Astrocyte (in vitro differentiated cells and primary cell): ENCODE data around the gene OR51F1. TPM values are rescaled to one million over a fixed set of nuclear protein-coding genes. Genes with fewer than 3 reads are reported as not detected.

ENCODE experiments used
- DNase-seq: peaks from one replicate; pipeline ENCODE4 v3.0.0-alpha.2; 2010; ENCODE audit warnings: low read depth
- FAIRE-seq: peaks from 2 replicates; lab custom pipeline; 2011; peaks lifted over from hg19 to GRCh38; lab: Jason Lieb, UNC
- H2AFZ ChIP-seq: 2 replicates; pipeline ENCODE4 v1.6.0; 2012; ENCODE audit warnings: low read depth, low read length, inconsistent platforms
- H3K27ac ChIP-seq: 2 replicates; pipeline ENCODE4 v1.5.1; 2011; ENCODE audit warnings: low read depth, low read length, inconsistent platforms
- H3K27me3 ChIP-seq: 2 replicates; pipeline ENCODE4 v1.6.0; 2011; ENCODE audit warnings: low read length, inconsistent platforms; ENCODE audit not compliant: insufficient read depth
- H3K36me3 ChIP-seq: 2 replicates; pipeline ENCODE4 v1.5.1; 2011; ENCODE audit warnings: low read length, inconsistent platforms; ENCODE audit not compliant: insufficient read depth
- H3K4me1 ChIP-seq: 2 replicates; pipeline ENCODE4 v1.5.1; 2011; ENCODE audit warnings: low read length, inconsistent platforms; ENCODE audit not compliant: insufficient read depth
- H3K4me2 ChIP-seq: 2 replicates; pipeline ENCODE4 v1.6.0; 2012; ENCODE audit warnings: low read length, inconsistent platforms
- H3K4me3 ChIP-seq: 2 replicates; pipeline ENCODE4 v1.5.1; 2011; ENCODE audit warnings: low read depth, mild to moderate bottlenecking, low read length, inconsistent platforms; ENCODE audit not compliant: insufficient read depth
- H3K79me2 ChIP-seq: 2 replicates; pipeline ENCODE4 v1.6.0; 2012; ENCODE audit warnings: mild to moderate bottlenecking, low read length, inconsistent platforms; ENCODE audit not compliant: insufficient read depth
- H3K9ac ChIP-seq: 2 replicates; pipeline ENCODE4 v1.6.0; 2012; ENCODE audit warnings: mild to moderate bottlenecking, low read length, inconsistent platforms
- H3K9me3 ChIP-seq: 2 replicates; pipeline ENCODE4 v1.5.1; 2012; ENCODE audit warnings: low read depth, mild to moderate bottlenecking, low read length, inconsistent platforms; ENCODE audit not compliant: insufficient read depth
- H4K20me1 ChIP-seq: 2 replicates; pipeline ENCODE4 v1.6.0; 2012; ENCODE audit warnings: low read length, inconsistent platforms; ENCODE audit not compliant: insufficient read depth
- H3K27ac Mint-ChIP-seq: one replicate; pipeline ENCODE4 v1.8.0; 2021; ENCODE audit warnings: mild to moderate bottlenecking, mixed read lengths; ENCODE audit not compliant: unreplicated experiment
- H3K27me3 Mint-ChIP-seq: one replicate; pipeline ENCODE4 v1.8.0; 2021; ENCODE audit warnings: low read depth, mixed read lengths; ENCODE audit not compliant: unreplicated experiment
- H3K36me3 Mint-ChIP-seq: one replicate; pipeline ENCODE4 v1.8.0; 2021; ENCODE audit warnings: low read depth, mixed read lengths; ENCODE audit not compliant: unreplicated experiment
- H3K4me1 Mint-ChIP-seq: one replicate; pipeline ENCODE4 v1.8.0; 2021; ENCODE audit warnings: low read depth, mixed read lengths; ENCODE audit not compliant: unreplicated experiment
- H3K4me3 Mint-ChIP-seq: one replicate; pipeline ENCODE4 v1.8.0; 2021; ENCODE audit warnings: mild to moderate bottlenecking, moderate library complexity, mixed read lengths; ENCODE audit not compliant: unreplicated experiment
- H3K9me3 Mint-ChIP-seq: one replicate; pipeline ENCODE4 v1.8.0; 2021; ENCODE audit warnings: mild to moderate bottlenecking, mixed read lengths; ENCODE audit not compliant: unreplicated experiment
- EZH2 ChIP-seq: IDR thresholded peaks from 2 replicates; pipeline ENCODE4 v1.6.1; 2012; ENCODE audit warnings: mild to moderate bottlenecking, low read length, inconsistent platforms; ENCODE audit not compliant: insufficient read depth
- total RNA-seq: library from RNA; stranded (reverse); gene quantifications from 2 replicates; pipeline ENCODE4 v1.2.1, GENCODE V29; 2021
- TF ChIP-seq, protein P1 (sequence below): IDR thresholded peaks from 2 replicates; pipeline ENCODE4 v1.5.1; 2011; ENCODE audit warnings: low read depth, mild to moderate bottlenecking, inconsistent platforms, low read length, moderate library complexity; ENCODE audit not compliant: insufficient read depth

The OR51F1 gene
- total RNA-seq, 1 donor from 2014 or later: not detected

DNA sequence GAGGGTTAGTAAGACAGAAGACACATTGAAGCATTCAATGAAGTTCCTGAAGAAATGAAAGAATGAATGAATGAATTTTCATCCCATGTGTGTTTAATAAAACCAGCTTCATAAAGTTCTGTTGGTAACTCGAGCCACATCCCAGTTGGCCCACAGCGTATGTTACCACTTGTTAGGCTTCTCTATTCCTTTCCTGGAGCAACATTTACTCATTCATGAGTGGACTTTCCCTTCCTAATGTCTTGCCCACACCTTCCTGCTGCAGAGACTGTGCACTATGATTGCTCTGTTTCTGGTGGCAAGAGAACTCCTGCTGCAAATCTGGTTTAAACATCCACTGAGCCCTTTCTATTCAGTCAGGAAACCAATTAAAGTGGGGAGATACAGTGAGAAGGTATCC, 27.5 kb upstream of the OR51F1 start:
- DNase-seq: no peak
- no peak overlapping the region for H2AFZ ChIP-seq
- no peak overlapping the region for H3K4me3 ChIP-seq
- TF ChIP-seq, protein P1, sequence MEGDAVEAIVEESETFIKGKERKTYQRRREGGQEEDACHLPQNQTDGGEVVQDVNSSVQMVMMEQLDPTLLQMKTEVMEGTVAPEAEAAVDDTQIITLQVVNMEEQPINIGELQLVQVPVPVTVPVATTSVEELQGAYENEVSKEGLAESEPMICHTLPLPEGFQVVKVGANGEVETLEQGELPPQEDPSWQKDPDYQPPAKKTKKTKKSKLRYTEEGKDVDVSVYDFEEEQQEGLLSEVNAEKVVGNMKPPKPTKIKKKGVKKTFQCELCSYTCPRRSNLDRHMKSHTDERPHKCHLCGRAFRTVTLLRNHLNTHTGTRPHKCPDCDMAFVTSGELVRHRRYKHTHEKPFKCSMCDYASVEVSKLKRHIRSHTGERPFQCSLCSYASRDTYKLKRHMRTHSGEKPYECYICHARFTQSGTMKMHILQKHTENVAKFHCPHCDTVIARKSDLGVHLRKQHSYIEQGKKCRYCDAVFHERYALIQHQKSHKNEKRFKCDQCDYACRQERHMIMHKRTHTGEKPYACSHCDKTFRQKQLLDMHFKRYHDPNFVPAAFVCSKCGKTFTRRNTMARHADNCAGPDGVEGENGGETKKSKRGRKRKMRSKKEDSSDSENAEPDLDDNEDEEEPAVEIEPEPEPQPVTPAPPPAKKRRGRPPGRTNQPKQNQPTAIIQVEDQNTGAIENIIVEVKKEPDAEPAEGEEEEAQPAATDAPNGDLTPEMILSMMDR: no peak
- no peak for TF ChIP-seq EZH2
- Mint-ChIP-seq H3K4me3 (no peak overlapping the region), H3K27ac (no peak overlapping the region), H3K36me3 (no peaks in the 10 kb centered on the region), H3K4me1 (no peaks in the 10 kb centered on the region), H3K9me3 (peaks cover 1% of the 10 kb centered on the region), H3K27me3 (peaks cover 3% of the 10 kb centered on the region)
- no peaks in the 10 kb centered on the region for H3K9me3 ChIP-seq
- FAIRE-seq: no peak
- H3K4me1 ChIP-seq: no peaks in the 10 kb centered on the region
- H3K9ac ChIP-seq: no peak overlapping the region
- no peaks in the 10 kb centered on the region for H4K20me1 ChIP-seq
- H3K27ac ChIP-seq: no peak overlapping the region
- no peak overlapping the region for H3K4me2 ChIP-seq
- no peaks in the 10 kb centered on the region for H3K27me3 ChIP-seq
- H3K79me2 ChIP-seq: no peaks in the 10 kb centered on the region
- no peaks in the 10 kb centered on the region for H3K36me3 ChIP-seq

DNA sequence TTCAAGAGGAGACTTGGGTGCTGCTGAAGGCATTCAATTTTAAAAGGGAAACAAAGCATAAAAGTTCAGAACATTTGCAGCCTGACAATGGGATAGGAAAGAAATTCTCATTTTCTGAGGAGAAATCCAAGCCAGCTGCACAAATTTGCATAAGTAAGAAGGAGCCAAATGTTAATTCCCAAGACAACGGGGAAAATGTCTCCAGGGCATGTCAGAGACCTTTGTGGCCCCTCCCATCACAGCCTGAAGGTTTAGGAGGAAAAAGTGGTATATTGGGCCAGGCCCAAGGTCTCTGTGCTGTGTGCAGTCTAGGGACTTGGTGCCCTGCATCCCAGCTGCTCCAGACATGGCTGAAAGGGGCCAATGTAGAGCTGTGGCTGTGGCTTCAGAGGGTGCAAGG, 12.7 kb upstream of the OR51F1 start:
- no peaks in the 10 kb centered on the region for H3K36me3 ChIP-seq
- Mint-ChIP-seq H3K4me3 (no peak overlapping the region), H3K9me3 (peaks cover 5% of the 10 kb centered on the region), H3K4me1 (no peaks in the 10 kb centered on the region), H3K36me3 (no peaks in the 10 kb centered on the region), H3K27ac (no peak overlapping the region), H3K27me3 (no peaks in the 10 kb centered on the region)
- FAIRE-seq (no peak), DNase-seq (no peak)
- H3K27ac ChIP-seq: no peak overlapping the region
- H4K20me1 ChIP-seq: no peaks in the 10 kb centered on the region
- no peaks in the 10 kb centered on the region for H3K4me1 ChIP-seq
- no peak overlapping the region for H2AFZ ChIP-seq
- H3K9me3 ChIP-seq: no peaks in the 10 kb centered on the region
- no peak overlapping the region for H3K4me2 ChIP-seq
- no peak overlapping the region for H3K4me3 ChIP-seq
- H3K79me2 ChIP-seq: no peaks in the 10 kb centered on the region
- TF ChIP-seq, protein P1: no peak
- no peak for TF ChIP-seq EZH2
- no peak overlapping the region for H3K9ac ChIP-seq
- no peaks in the 10 kb centered on the region for H3K27me3 ChIP-seq

DNA sequence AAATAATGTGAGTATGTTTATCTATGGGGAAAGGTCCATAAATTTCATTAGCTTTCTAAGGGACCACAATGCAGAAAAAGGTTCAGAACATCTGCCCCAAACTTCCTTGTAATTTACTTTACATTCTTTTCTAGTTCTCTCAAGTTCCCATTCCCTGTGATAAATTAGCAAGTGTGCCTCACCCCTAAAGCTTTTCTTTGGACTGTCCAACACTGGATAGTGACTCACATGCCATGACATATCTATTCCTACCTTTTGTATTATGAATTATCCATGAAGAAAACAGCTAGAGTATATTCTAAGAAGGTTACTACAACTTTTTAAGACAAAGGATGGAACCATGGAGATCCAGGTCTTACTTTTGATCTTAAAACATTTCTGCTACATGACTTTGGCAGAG, 1.6 kb downstream of the OR51F1 start:
- Mint-ChIP-seq H3K36me3 (no peaks in the 10 kb centered on the region), H3K27me3 (no peaks in the 10 kb centered on the region), H3K4me3 (no peak overlapping the region), H3K4me1 (no peaks in the 10 kb centered on the region), H3K27ac (no peak overlapping the region), H3K9me3 (no peaks in the 10 kb centered on the region)
- FAIRE-seq (no peak), DNase-seq (no peak)
- Histone ChIP-seq H2AFZ (no peak overlapping the region), H3K27ac (no peak overlapping the region), H3K36me3 (no peaks in the 10 kb centered on the region), H3K4me3 (no peak overlapping the region), H4K20me1 (no peaks in the 10 kb centered on the region), H3K4me1 (no peaks in the 10 kb centered on the region), H3K79me2 (no peaks in the 10 kb centered on the region), H3K27me3 (no peaks in the 10 kb centered on the region), H3K4me2 (no peak overlapping the region), H3K9ac (no peak overlapping the region), H3K9me3 (no peaks in the 10 kb centered on the region)
- TF ChIP-seq EZH2: no peak
- TF ChIP-seq, protein P1: no peak
